Natural killer cell (primary cell): Measurements from ENCODE around the gene RELT. TPM values are rescaled to one million over a fixed set of nuclear protein-coding genes. Genes with fewer than 3 reads are reported as not detected.

Experiments used
- ATAC-seq, 3 donors: fragments of 150-1000 bp in 2 of 3; fragments of 200-7000 bp in 1 of 3; cut with Tn5 transposase; 1 replicate in 1 of 3; 2 replicates in 2 of 3; pipeline ENCODE4 v1.10.0; 2021; ENCODE audit warnings: mild to moderate bottlenecking in 2 of 3, moderate library complexity in 2 of 3
- DNase-seq, 2 donors: peaks; one replicate each; pipeline versions ENCODE4 v3.0.0 to v3.0.0-alpha.2; 2013 to 2021; ENCODE audit warnings: mixed read lengths in 1 of 2
- H3K27ac ChIP-seq: one replicate; pipeline ENCODE4 v1.5.1; 2013; ENCODE audit warnings: mild to moderate bottlenecking, low read length
- H3K27me3 ChIP-seq: one replicate; pipeline ENCODE4 v1.6.1; 2013; ENCODE audit warnings: low read length; ENCODE audit not compliant: control insufficient read depth, insufficient read depth
- H3K36me3 ChIP-seq: one replicate; pipeline ENCODE4 v1.6.1; 2013; ENCODE audit warnings: low read length; ENCODE audit not compliant: control insufficient read depth, insufficient read depth
- H3K4me1 ChIP-seq: one replicate; pipeline ENCODE4 v1.6.1; 2013; ENCODE audit warnings: low read length; ENCODE audit not compliant: control insufficient read depth, insufficient read depth
- H3K4me3 ChIP-seq: one replicate; pipeline ENCODE4 v1.5.1; 2013; ENCODE audit warnings: low read length
- H3K9me3 ChIP-seq: one replicate; pipeline ENCODE4 v1.6.1; 2013; ENCODE audit warnings: low read length; ENCODE audit not compliant: control insufficient read depth, insufficient read depth
- H3K27ac Mint-ChIP-seq, 2 donors: one replicate each; pipeline ENCODE4 v1.8.0; 2022; ENCODE audit warnings: mild to moderate bottlenecking in 2 of 2, mixed read lengths in 2 of 2, moderate library complexity in 1 of 2
- H3K27me3 Mint-ChIP-seq, 2 donors: one replicate each; pipeline ENCODE4 v1.8.0; 2022; ENCODE audit warnings: low read depth in 2 of 2, mixed read lengths in 2 of 2
- H3K36me3 Mint-ChIP-seq: one replicate; pipeline ENCODE4 v1.8.0; 2022; ENCODE audit warnings: mixed read lengths
- H3K4me1 Mint-ChIP-seq, 2 donors: one replicate each; pipeline ENCODE4 v1.8.0; 2022; ENCODE audit warnings: mixed read lengths in 2 of 2
- H3K4me3 Mint-ChIP-seq: one replicate; pipeline ENCODE4 v1.8.0; 2022; ENCODE audit warnings: mild to moderate bottlenecking, moderate library complexity, mixed read lengths
- H3K9me3 Mint-ChIP-seq, 2 donors: one replicate each; pipeline ENCODE4 v1.8.0; 2022; ENCODE audit warnings: mixed read lengths in 2 of 2
- CTCF ChIP-seq: fragments of 200-600 bp; IDR thresholded peaks from one replicate; pipeline ENCODE4 v1.8.0; 2022; ENCODE audit warnings: antibody characterized with exemption
- WGBS: methylation state at CpG from one replicate; pipeline ENCODE4 v1.1.7; 2013; ENCODE audit warnings: missing lambda C conversion rate; ENCODE audit not compliant: insufficient coverage; 5-methylcytosine and 5-hydroxymethylcytosine counted together
- intact Hi-C: fragments of 100-400 bp; cut with micrococcal nuclease; formaldehyde crosslinking; loops from one replicate; pipeline ENCODE4 v1.14.2; 2022
- total RNA-seq, 4 donors: library from RNA; stranded (reverse); fragments of 120-200 nt in 1 of 4; gene quantifications; one replicate each; pipeline versions ENCODE4 v1.2.3 to v1.2.4, GENCODE V29; 2013 to 2022

The RELT gene
- total RNA-seq, 3 donors from 2014 or later (not counting 1 experiment from before 2014, with no cell fraction given) = 132 to 264 (median 151) TPM

DNA sequence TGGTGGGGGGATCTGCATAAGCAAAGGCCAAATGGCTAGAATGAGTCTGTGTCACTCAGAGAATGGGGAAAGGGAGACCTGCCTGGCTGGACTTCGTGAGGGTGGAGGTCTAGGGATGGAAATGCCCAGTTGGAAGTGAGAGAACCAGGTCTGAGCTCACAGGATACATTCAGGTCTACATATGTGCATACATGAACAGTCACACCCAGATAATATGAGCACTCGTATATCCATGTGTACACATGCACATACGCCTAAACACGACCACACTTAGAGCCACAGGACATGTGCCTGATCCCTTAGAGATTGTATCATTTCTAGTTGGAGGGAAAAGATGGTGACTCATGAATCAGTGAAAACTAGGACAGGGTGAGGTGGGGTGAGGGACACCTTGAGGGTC lies 21.1 kb upstream of the RELT start:
- no peaks in the 10 kb centered on the region for H3K9me3 ChIP-seq
- TF ChIP-seq CTCF = no peak
- H3K36me3 ChIP-seq = no peaks in the 10 kb centered on the region
- intact Hi-C loops = no loop called here
- no peaks in the 10 kb centered on the region for H3K9me3 Mint-ChIP-seq
- no peaks in the 10 kb centered on the region for H3K36me3 Mint-ChIP-seq
- WGBS = 95% methylated on average over 4 of the region's 4 CpGs
- no peak for ATAC-seq
- no peak overlapping the region for H3K27ac Mint-ChIP-seq
- no peak for DNase-seq
- no peak overlapping the region for H3K27ac ChIP-seq
- H3K4me3 ChIP-seq = no peak overlapping the region
- no peaks in the 10 kb centered on the region for H3K27me3 ChIP-seq
- H3K4me1 Mint-ChIP-seq = peaks cover 0 to 5% of the 10 kb centered on the region in 2 donors
- no peak overlapping the region for H3K4me3 Mint-ChIP-seq
- H3K4me1 ChIP-seq = no peaks in the 10 kb centered on the region
- no peaks in the 10 kb centered on the region for H3K27me3 Mint-ChIP-seq

- H3K27me3 ChIP-seq = no peaks in the 10 kb centered on the region
- ATAC-seq (no peak), DNase-seq (no peak)
- no peak overlapping the region for H3K4me3 Mint-ChIP-seq
- no peak for TF ChIP-seq CTCF
- WGBS = 93% methylated on average over 22 of the region's 22 CpGs
- no peaks in the 10 kb centered on the region for H3K36me3 ChIP-seq
- no peak overlapping the region for H3K27ac Mint-ChIP-seq
- H3K4me3 ChIP-seq = no peak overlapping the region
- no peaks in the 10 kb centered on the region for H3K4me1 ChIP-seq
- intact Hi-C loops = no loop called here
- no peaks in the 10 kb centered on the region for H3K36me3 Mint-ChIP-seq
- no peaks in the 10 kb centered on the region for H3K4me1 Mint-ChIP-seq
- H3K9me3 Mint-ChIP-seq = no peaks in the 10 kb centered on the region
- no peaks in the 10 kb centered on the region for H3K27me3 Mint-ChIP-seq
- H3K27ac ChIP-seq = no peak overlapping the region
- H3K9me3 ChIP-seq = no peaks in the 10 kb centered on the region
Measured at GRCh38 chr11:73356979-73357860, 19.0 kb upstream of the RELT start.

- H3K4me3 Mint-ChIP-seq = no peak overlapping the region
- H3K36me3 Mint-ChIP-seq = no peaks in the 10 kb centered on the region
- ATAC-seq (no peak), DNase-seq (no peak)
- H3K27me3 Mint-ChIP-seq = no peaks in the 10 kb centered on the region
- H3K27ac ChIP-seq = no peak overlapping the region
- no peak for TF ChIP-seq CTCF
- H3K27ac Mint-ChIP-seq = no peak overlapping the region
- H3K4me3 ChIP-seq = no peak overlapping the region
- intact Hi-C loops = no loop called here
- WGBS = 95% methylated on average over 4 of the region's 5 CpGs
- H3K27me3 ChIP-seq = no peaks in the 10 kb centered on the region
- no peaks in the 10 kb centered on the region for H3K4me1 Mint-ChIP-seq
- no peaks in the 10 kb centered on the region for H3K36me3 ChIP-seq
- H3K4me1 ChIP-seq = no peaks in the 10 kb centered on the region
- no peaks in the 10 kb centered on the region for H3K9me3 ChIP-seq
- no peaks in the 10 kb centered on the region for H3K9me3 Mint-ChIP-seq
Measured at GRCh38 chr11:73358071-73358470, 18.1 kb upstream of the RELT start.

- H3K27ac ChIP-seq = no peak overlapping the region
- H3K27ac Mint-ChIP-seq = no peak overlapping the region
- H3K27me3 ChIP-seq = no peaks in the 10 kb centered on the region
- no peaks in the 10 kb centered on the region for H3K27me3 Mint-ChIP-seq
- no peak for TF ChIP-seq CTCF
- H3K4me1 ChIP-seq = no peaks in the 10 kb centered on the region
- no peak for ATAC-seq
- H3K9me3 Mint-ChIP-seq = no peaks in the 10 kb centered on the region
- no peaks in the 10 kb centered on the region for H3K9me3 ChIP-seq
- no peaks in the 10 kb centered on the region for H3K36me3 ChIP-seq
- no peaks in the 10 kb centered on the region for H3K36me3 Mint-ChIP-seq
- DNase-seq = no peak
- H3K4me3 Mint-ChIP-seq = no peak overlapping the region
- intact Hi-C loops = no loop called here
- no peaks in the 10 kb centered on the region for H3K4me1 Mint-ChIP-seq
- WGBS = 90% methylated on average over 11 of the region's 11 CpGs
- no peak overlapping the region for H3K4me3 ChIP-seq
Measured at GRCh38 chr11:73359341-73359740, 16.9 kb upstream of the RELT start.
